ENCODE results near the gene IRF5.

DNA sequence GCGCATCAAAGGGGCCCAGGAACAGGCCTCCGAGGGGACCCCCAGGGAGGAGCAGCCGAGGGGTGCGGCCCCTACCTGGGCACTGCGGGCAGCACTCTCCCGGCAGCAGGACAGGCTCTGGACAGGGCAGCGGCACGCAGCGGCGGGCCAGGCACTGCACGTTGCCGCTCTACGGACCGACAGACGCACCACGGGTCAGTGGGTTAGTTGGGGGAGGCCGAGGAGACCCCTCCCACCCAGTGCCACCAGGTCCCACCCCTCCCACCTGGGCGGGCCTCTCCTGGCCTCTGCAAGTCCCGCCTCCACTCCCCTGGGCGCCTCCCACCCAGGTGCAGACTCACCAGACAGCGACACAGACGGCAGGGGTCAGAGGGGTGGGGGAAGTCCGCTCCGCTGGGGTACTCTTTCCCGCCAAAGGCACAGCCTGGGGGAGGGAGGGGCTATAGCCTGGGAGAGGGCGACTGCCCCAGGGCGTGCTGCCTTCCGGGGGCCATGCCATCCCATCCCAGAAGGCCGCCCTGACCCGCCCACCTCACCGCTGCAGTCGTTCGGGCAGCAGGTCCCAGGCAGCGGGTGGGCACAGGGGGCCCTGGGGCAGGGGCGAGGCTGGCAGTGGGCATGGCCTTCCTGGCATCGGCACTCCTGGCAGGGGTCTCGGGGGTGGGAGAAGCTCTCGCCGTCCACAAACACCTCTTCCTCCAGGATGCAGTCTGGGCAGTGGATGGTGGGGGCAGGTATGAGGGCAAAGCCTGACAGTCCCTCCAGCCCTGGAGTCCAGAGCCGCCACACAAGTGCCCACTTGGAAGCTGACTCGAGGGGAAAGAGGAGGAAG is 46.4 kb upstream of the IRF5 start:
- TF ChIP-seq, protein P1, sequence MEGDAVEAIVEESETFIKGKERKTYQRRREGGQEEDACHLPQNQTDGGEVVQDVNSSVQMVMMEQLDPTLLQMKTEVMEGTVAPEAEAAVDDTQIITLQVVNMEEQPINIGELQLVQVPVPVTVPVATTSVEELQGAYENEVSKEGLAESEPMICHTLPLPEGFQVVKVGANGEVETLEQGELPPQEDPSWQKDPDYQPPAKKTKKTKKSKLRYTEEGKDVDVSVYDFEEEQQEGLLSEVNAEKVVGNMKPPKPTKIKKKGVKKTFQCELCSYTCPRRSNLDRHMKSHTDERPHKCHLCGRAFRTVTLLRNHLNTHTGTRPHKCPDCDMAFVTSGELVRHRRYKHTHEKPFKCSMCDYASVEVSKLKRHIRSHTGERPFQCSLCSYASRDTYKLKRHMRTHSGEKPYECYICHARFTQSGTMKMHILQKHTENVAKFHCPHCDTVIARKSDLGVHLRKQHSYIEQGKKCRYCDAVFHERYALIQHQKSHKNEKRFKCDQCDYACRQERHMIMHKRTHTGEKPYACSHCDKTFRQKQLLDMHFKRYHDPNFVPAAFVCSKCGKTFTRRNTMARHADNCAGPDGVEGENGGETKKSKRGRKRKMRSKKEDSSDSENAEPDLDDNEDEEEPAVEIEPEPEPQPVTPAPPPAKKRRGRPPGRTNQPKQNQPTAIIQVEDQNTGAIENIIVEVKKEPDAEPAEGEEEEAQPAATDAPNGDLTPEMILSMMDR (IDR thresholded peaks at IDR 0.05; ENCODE audit: low read depth, low read length, poor library complexity, severe bottlenecking): no peak
- peak; percentile 76; the same call in 1 of the 2 replicates for TF ChIP-seq EZH2phosphoT487 (IDR thresholded peaks at IDR 0.05; ENCODE audit: borderline replicate concordance, low read length)
